BLaER1 treated with 17β-estradiol and CSF1 and Interleukin-3, amounts not matched to agents 10 nM and 100 nM (cell line): ENCODE measurements around the gene PICALM.
"Not testable (repeated sequence)": the region's sequence is repeated elsewhere in the genome, so short reads cannot be mapped to it uniquely, and the experiment has no call there.

ENCODE experiments used
- H3K27ac ChIP-seq, 11 experiments: shearing (Covaris generic); formaldehyde crosslinking; 2 replicates each; pipeline ENCODE4 v1.8.1; 2022
- H3K27me3 ChIP-seq, 11 experiments: shearing (Covaris generic); formaldehyde crosslinking; 2 replicates each; pipeline ENCODE4 v1.8.1; 2022
- H3K36me3 ChIP-seq, 11 experiments: shearing (Covaris generic); formaldehyde crosslinking; 2 replicates each; pipeline ENCODE4 v1.8.1; 2022
- H3K4me1 ChIP-seq, 10 experiments: shearing (Covaris generic); formaldehyde crosslinking; 2 replicates each; pipeline ENCODE4 v1.8.1; 2022
- H3K4me2 ChIP-seq, 11 experiments: shearing (Covaris generic); formaldehyde crosslinking; 2 replicates each; pipeline ENCODE4 v1.8.1; 2022
- H3K4me3 ChIP-seq, 10 experiments: shearing (Covaris generic); formaldehyde crosslinking; 2 replicates each; pipeline ENCODE4 v1.8.1; 2022
- H3K9ac ChIP-seq, 11 experiments: shearing (Covaris generic); formaldehyde crosslinking; 2 replicates each; pipeline ENCODE4 v1.8.1; 2022
- H3K9me3 ChIP-seq, 11 experiments: shearing (Covaris generic); formaldehyde crosslinking; replicated peaks in 1 of 11; 2 replicates each; pipeline ENCODE4 v1.8.1; 2022
- H4K20me1 ChIP-seq, 11 experiments: shearing (Covaris generic); formaldehyde crosslinking; 2 replicates each; pipeline ENCODE4 v1.8.1; 2022
- Cebpa-rat ChIP-seq, 11 experiments: shearing (Covaris generic); IDR thresholded peaks; 2 replicates each; pipeline ENCODE4 v1.8.1; 2022

Gene PICALM

DNA sequence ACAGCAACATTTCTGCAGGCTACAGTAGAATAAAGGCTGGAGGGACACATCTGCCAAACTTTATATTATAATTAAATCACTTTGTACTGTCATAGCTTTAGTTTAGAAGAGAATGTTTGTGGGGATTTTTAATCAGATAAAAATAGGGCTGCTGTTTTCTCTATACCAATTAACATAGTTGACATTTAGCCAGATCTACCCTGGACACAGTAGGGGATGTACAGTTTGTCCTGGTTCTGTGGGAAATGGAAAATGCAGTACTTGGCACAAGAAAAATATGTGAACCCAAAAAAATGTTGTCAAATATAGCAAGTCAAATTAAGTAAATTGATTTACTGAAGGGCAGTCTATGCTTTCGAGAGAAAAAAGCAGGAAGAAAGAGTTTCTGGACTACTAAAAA, 20.8 kb upstream of the PICALM start:
- Histone ChIP-seq H4K20me1 (no peaks in the 10 kb centered on the region), H3K27me3 (no peaks in the 10 kb centered on the region), H3K4me3 (no peak overlapping the region), H3K4me2 (no peak overlapping the region), H3K9ac (no peak overlapping the region), H3K4me1 (0 out of 20 replicates have a peak, but pooled peaks cover 0 to 3% (median 0%) of the 10 kb centered on the region in 10 experiments), H3K36me3 (no peaks in the 10 kb centered on the region), H3K27ac (no peak overlapping the region), H3K9me3 (no peaks in the 10 kb centered on the region)
- TF ChIP-seq Cebpa-rat (IDR thresholded peaks at IDR 0.05) = no peak

DNA sequence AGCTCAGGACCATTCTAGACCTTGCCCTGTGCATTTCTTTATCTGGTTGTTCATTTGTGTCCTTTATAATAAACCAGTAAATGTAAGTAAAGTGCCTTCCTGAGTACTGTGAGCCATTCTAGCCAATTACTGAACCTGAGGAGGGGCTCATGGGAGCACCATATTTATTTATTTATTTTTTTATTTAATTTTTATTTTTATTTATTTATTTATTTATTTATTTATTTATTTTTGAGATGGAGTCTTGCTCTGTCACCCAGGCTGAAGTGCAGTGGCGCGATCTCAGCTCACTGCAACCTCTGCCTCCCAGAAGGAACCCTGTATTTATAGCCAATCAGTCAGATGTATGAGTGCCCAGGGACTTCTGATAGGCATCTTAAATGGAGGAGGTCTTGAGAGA, 18.8 kb upstream of the PICALM start:
- H3K27ac ChIP-seq = not testable (repeated sequence)

DNA sequence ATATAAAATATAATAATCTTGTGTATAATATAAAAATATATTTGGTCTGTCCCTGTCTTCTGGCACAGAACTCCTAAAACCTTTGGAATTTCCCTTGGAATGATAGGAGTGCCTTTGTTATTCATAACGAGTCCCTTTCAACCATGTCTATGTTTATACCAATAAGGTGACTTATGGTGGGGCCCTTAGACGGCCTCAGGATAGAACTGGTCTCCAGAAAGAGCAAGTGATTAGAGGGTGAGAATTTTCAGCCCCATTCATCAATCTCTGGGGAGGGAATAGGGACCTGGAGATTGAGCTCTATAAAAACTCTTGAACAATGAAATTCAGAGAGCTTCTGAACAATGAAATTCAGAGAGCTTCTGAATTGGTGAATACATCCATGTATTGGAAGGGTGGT, 18.4 kb upstream of the PICALM start:
- TF ChIP-seq Cebpa-rat (IDR thresholded peaks at IDR 0.05) = no peak
- no peak overlapping the region for H3K4me3 ChIP-seq
- no peaks in the 10 kb centered on the region for H3K27me3 ChIP-seq
- no peaks in the 10 kb centered on the region for H3K9me3 ChIP-seq
- H3K9ac ChIP-seq = no peak overlapping the region
- H3K4me1 ChIP-seq = 0 out of 20 replicates have a peak, but pooled peaks cover 0 to 3% (median 0%) of the 10 kb centered on the region in 10 experiments
- H3K27ac ChIP-seq = no peak overlapping the region
- no peaks in the 10 kb centered on the region for H4K20me1 ChIP-seq
- H3K4me2 ChIP-seq = no peak overlapping the region
- H3K36me3 ChIP-seq = no peaks in the 10 kb centered on the region

More for the DNA sequence above, 18.8 kb upstream of the PICALM start:
- H3K27me3 ChIP-seq, H3K9ac ChIP-seq, H3K4me2 ChIP-seq, H3K4me3 ChIP-seq, H3K4me1 ChIP-seq, H3K36me3 ChIP-seq, H3K9me3 ChIP-seq, H4K20me1 ChIP-seq: not testable (repeated sequence)

DNA sequence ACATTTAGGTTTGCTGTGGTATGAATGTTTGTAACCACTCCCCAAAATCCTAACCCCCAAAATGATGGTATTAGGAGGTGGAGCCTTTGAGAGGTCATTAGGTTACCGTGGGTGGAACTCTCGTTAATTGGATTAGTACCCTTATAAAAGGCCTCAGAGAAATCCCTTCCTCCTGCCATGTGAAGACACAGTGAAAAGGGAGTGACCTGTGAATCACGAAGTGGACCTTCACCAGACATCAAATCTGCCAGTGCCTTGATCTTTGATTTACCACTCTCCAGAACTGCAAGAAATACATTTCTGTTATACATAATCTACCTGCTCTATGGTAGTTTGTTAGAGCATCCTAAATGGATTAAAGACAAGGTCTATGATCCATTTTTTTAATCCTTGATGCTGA, 12.6 kb upstream of the PICALM start:
- 0 out of 20 replicates have a peak, but pooled peaks cover 0 to 3% (median 0%) of the 10 kb centered on the region in 10 experiments for H3K4me1 ChIP-seq
- H3K9me3 ChIP-seq = no peaks in the 10 kb centered on the region
- H4K20me1 ChIP-seq = no peaks in the 10 kb centered on the region

DNA sequence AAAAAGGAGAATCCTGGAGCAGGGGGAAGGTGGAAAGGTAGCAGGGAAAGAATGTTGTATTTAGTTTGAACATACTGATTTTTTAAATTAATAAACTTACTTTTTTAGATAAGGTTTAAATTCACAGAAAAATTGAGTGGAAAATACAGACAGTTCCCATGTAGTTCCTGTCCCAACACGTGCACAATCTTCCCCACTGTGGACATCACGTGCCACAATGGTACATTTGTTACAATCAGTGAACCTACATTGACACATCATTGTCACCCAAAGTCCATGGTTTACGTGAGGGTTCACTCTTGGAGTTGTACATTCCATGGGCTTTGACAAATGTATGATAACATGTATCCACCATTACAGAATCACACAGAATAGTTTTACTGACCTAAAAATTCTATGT, 10.5 kb upstream of the PICALM start:
- Histone ChIP-seq H3K9ac (no peak overlapping the region), H4K20me1 (no peaks in the 10 kb centered on the region), H3K4me3 (no peak overlapping the region), H3K9me3 (no peaks in the 10 kb centered on the region), H3K36me3 (no peaks in the 10 kb centered on the region), H3K4me1 (no peaks in the 10 kb centered on the region), H3K4me2 (no peak overlapping the region), H3K27ac (no peak overlapping the region), H3K27me3 (no peaks in the 10 kb centered on the region)
- no peak for TF ChIP-seq Cebpa-rat (IDR thresholded peaks at IDR 0.05)

More for the DNA sequence above, 12.6 kb upstream of the PICALM start:
- Histone ChIP-seq H3K27me3 (no peaks in the 10 kb centered on the region), H3K36me3 (no peaks in the 10 kb centered on the region), H3K4me3 (no peak overlapping the region), H3K9ac (no peak overlapping the region), H3K27ac (no peak overlapping the region), H3K4me2 (no peak overlapping the region)
- TF ChIP-seq Cebpa-rat (IDR thresholded peaks at IDR 0.05) = no peak

DNA sequence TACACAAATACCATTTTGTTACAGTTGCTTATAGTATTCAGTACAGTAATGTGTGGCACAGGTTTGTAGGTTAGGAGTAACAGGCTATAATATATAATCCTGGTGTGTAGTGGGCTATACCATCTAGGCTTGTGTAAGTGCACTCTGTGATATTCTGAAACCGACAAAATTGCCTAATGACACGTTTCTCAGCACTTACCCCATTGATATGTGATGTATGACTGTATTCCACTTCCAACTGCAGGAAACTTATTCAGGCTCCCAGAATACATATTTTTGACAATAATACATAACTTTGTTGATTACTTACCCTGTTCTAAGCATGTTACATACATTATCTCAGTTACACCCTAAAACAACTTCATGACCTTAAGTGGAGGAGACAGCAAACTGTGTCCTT, 5.1 kb upstream of the PICALM start:
- no peak overlapping the region for H3K27ac ChIP-seq
- TF ChIP-seq Cebpa-rat (IDR thresholded peaks at IDR 0.05) = no peak
- H3K27me3 ChIP-seq = no peaks in the 10 kb centered on the region

DNA sequence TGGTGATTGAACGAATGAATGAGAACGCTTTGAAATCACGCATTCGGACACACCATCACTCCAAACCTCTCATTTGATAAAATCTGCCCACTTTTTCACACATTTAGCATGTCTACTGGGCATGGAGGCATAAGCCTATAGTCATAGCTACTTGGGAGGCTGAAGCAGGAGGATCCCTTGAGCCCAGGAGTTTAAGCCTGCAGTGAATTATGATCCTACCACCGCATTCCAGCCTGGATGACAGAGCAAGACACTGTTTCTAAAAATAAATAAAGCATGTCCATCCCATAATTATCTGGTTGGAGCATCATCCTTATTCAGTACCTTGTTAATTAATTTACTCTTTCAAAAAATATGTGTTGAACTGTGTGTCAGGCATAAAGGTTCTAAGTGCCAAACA, 3.3 kb upstream of the PICALM start:
- peaks cover 7 to 16% (median 13%) of the 10 kb centered on the region in 10 experiments for H3K4me1 ChIP-seq
- no peaks in the 10 kb centered on the region for H3K9me3 ChIP-seq
- TF ChIP-seq Cebpa-rat (IDR thresholded peaks at IDR 0.05) = no peak
- no peaks in the 10 kb centered on the region for H3K36me3 ChIP-seq
- H3K27ac ChIP-seq = no peak overlapping the region
- H3K9ac ChIP-seq = no peak overlapping the region
- H4K20me1 ChIP-seq = peaks cover 0 to 14% (median 12%) of the 10 kb centered on the region in 11 experiments; a peak in 13 of 22 replicates
- H3K4me2 ChIP-seq = no peak overlapping the region
- no peak overlapping the region for H3K4me3 ChIP-seq
- no peaks in the 10 kb centered on the region for H3K27me3 ChIP-seq

More for the DNA sequence above, 5.1 kb upstream of the PICALM start:
- Histone ChIP-seq H3K9ac (no peak overlapping the region), H3K4me1 (peaks cover 7 to 16% (median 13%) of the 10 kb centered on the region in 10 experiments), H3K36me3 (no peaks in the 10 kb centered on the region), H4K20me1 (no peaks in the 10 kb centered on the region), H3K4me3 (no peak overlapping the region), H3K4me2 (no peak overlapping the region), H3K9me3 (no peaks in the 10 kb centered on the region)

DNA sequence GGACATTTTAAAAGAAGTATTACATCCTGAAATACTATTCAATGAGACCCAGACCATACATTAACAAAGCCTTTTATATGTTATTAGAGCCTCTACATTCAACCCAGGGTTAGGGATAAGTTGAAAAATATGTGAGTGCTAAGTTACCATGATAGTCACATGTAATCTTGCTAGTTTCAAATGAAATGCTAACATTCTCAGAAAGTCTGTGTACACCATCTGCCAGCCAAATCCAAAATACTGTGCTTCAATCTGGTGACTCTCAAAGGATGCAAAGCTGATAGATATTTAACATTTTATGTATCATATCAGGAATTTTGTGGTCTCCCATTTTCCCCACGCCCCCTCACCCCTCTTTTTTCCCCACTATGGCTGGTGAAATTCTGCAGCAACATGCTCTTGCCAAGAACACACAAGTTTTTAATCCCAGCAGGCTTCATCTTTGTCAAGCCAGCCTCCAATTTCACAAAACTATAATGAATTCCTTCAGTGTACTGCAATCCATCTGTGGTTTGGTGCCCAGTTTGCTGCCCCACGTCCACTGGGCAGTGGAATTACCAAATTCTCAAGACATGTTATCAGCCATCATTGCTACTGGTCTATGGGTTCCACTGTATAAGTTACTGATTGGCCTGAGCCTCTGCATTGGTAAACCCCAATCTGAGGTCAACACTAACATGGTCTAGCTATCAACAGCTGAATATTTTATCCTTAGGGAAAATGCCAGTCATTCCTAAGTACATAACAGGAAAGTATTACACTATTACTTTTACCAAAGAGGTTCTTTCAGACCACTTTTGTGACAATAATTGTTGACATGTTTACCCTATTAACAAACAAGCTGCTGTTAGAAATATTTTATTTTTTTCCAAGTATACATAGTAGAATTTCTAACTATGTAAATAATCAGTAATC, 1.5 kb upstream of the PICALM start:
- Histone ChIP-seq H3K36me3 (no peaks in the 10 kb centered on the region), H4K20me1 (peaks cover 10 to 32% (median 30%) of the 10 kb centered on the region in 11 experiments), H3K4me2 (peak overlapping the region; percentile 60 to 96 (median 84)), H3K4me1 (peaks cover 16 to 23% (median 18%) of the 10 kb centered on the region in 10 experiments), H3K9me3 (no peaks in the 10 kb centered on the region), H3K27ac (peak overlapping the region in 10 of 11 experiments; percentile 88 to 100 (median 94); a peak in 18 of 22 replicates), H3K9ac (peak overlapping the region in 7 of 11 experiments; percentile 71 to 98 (median 83); a peak in 12 of 22 replicates), H3K27me3 (no peaks in the 10 kb centered on the region), H3K4me3 (peak overlapping the region in 4 of 10 experiments; percentile 45 to 62 (median 54); a peak in 5 of 20 replicates)
- no peak for TF ChIP-seq Cebpa-rat (IDR thresholded peaks at IDR 0.05)

DNA sequence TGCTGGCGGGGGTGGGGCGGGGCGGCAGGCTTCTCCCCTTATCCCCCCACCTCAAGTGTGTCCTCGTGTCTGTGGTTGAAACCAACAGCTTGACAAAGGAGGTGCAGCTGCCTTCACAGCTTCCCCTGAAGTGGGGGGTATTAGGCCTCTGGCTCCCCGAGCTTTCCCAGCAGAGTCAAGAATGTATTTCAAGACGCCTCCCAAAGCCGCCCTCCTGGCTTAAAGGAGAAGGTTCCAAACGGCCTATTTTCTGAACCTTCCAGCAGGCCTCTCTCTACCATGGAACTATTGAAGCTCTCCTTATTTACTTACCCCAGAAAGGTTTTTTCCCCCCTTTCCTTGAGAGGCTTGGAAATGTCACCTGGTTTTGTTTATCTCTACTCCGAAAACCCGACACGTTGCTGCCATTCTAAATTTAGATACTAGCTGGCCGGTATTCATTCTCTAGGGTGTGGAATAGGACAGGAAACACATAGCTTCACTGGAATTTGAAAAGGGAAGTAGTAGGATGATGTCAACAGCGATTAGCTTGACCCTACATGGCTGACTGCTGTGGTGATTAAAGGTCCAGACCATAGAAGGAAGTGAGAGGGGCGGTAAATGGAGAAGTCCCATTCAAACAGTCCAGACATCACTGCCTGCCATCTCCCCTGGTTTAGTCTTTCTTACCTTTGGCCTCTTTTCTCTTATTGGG, 671 bp upstream of the PICALM start:
- Histone ChIP-seq H3K9ac (peak overlapping the region; percentile 71 to 98 (median 82)), H3K4me2 (peak overlapping the region; percentile 60 to 96 (median 84)), H4K20me1 (peaks cover 18 to 40% (median 39%) of the 10 kb centered on the region in 11 experiments), H3K4me1 (peaks cover 24 to 32% (median 26%) of the 10 kb centered on the region in 10 experiments), H3K27ac (peak overlapping the region; percentile 83 to 100 (median 93)), H3K4me3 (peak overlapping the region; percentile 34 to 62 (median 50); a peak in 18 of 20 replicates), H3K36me3 (peaks cover 0 to 3% (median 0%) of the 10 kb centered on the region in 11 experiments; a peak in 3 of 22 replicates), H3K27me3 (no peaks in the 10 kb centered on the region), H3K9me3 (no peaks in the 10 kb centered on the region)
- no peak for TF ChIP-seq Cebpa-rat (IDR thresholded peaks at IDR 0.05)
